NCI-H1930 (cell line): Measurements from ENCODE around the gene FRAT2.
"Not testable (repeated sequence)": the region's sequence is repeated elsewhere in the genome, so short reads cannot be mapped to it uniquely, and the experiment has no call there.

Experiments
- DNase-seq, 2 experiments: peaks; one replicate each; lab custom pipeline; 2025; lab: John Stamatoyannopoulos, UW

The FRAT2 gene

DNA sequence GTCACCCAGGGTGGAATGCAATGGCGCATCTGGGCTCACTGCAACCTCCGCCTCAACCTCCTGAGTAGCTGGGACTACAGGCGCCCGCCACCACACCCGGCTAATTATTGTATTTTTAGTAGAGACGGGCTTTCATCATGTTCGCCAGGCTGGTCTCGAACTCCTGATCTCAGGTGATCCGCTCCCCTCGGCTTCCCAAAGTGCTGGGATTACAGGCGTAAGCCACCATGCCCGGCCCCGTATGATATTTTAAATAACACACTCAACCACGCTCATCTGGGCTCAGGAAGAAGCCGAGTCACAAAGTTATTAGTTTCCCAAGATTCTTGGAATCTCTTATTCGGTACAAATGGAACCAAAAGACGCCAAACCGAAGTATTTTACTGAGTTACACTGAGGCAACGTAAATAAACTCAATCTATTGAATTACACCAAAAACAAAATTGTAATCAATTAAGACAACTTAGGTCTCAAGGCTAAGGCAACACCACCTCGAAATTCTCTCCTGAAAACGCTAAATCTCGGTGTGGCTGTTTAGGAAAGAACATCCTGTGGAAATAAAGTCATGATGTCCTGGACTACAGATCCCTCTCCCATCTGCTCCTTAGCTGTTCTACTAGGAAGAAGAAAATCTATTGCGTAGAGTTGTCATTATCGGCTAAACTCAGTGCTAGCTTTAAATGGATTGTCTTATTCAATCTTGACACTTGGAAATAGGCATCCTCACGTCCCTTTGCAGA, 43.0 kb downstream of the FRAT2 start:
- no peak for DNase-seq

DNA sequence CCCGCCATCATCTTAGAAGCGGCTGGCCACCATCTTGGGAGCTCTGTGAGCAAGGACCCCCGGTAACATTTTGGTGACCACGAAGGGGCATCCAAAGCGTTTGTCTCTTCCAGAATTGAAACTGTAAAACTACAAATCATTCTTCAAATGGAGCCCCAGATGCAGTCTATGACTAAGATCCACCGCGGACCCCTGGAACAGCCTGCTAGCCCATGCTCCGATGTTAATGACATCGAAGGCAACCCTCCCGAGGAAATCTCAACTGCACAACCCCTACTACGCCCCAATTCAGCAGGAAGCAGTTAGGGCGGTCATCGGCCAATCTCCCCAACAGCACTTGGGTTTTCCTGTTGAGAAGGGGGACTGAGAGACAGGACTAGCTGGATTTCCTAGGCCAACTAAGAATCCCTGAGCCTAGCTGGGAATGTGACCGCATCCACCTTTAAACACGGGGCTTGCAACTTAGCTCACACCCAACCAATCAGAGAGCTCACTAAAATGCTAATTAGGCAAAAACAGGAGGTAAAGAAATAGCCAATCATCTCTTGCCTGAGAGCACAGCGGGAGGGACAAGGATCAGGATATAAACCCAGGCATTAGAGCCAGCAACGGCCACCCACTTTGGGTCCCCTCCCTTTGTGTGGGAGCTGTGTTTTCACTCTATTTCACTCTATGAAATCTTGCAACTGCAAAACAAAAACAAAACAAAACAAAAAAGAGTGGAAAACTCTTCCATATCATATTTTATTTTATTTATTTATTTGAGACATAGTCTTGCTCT, 43.8 kb downstream of the FRAT2 start:
- not testable (repeated sequence) for DNase-seq

DNA sequence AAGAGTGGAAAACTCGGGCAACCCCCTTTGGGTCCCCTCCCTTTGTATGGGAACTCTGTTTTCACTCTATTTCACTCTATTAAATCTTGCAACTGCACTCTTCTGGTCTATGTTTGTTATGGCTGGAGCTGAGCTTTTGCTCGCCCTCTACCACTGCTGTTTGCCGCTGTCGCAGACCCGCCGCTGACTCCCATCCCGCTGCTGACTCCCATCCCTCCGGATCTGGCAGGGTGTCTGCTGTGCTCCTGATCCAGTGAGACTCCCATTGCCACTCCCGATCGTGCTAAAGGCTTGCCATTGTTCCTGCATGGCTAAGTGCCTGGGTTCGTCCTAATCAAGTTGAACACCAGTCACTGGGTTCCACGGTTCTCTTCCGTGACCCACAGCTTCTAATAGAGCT, 44.5 kb downstream of the FRAT2 start:
- DNase-seq: not testable (repeated sequence)
